Erythroblast (primary cell): Measurements from ENCODE around the gene FUBP1.

Experiments used
- GATA1 ChIP-seq: IDR thresholded peaks from 2 replicates; pipeline ENCODE4 v1.6.1; 2011; ENCODE audit warnings: low read depth, mild to moderate bottlenecking, control low read depth, low read length, moderate library complexity
- POLR2A ChIP-seq: IDR thresholded peaks from 2 replicates; pipeline ENCODE4 v1.6.1; 2011; ENCODE audit warnings: mild to moderate bottlenecking, low read length

DNA sequence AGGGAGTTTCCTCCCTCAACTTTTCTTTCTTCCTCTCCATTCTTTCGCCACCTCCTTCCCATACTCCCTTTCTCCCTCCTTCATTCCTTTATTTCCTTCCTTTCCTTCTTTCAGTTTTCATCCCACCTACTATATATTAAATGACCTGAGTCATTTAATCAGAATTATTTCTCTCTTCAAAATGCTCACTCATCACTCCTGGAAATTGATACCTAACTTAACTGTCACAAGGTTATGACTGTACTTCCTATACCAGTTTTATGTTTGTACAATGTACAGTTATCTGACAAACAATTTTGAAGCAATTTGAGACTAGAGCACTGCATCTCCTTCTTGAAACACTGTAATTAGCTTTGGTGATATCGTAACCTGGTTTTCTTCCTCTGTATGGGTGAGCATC is 49.1 kb downstream of the FUBP1 start:
- TF ChIP-seq POLR2A, result no peak
- TF ChIP-seq GATA1, result no peak
